K562 (cell line): ENCODE measurements around the gene ATP13A5. TPM values are rescaled to one million over a fixed set of nuclear protein-coding genes. Genes with fewer than 3 reads are reported as not detected.

Source experiments
- ATF7 ChIP-seq: fragments of 450-650 bp; IDR thresholded peaks from 2 replicates; pipeline ENCODE4 v1.7.1; 2014; ENCODE audit warnings: mild to moderate bottlenecking, moderate library complexity
- CEBPB ChIP-seq: fragments of 450-650 bp; IDR thresholded peaks from 2 replicates; pipeline ENCODE4 v1.6.1; 2016; ENCODE audit warnings: missing genetic modification characterization, missing compliant biosample characterization
- HMBOX1 ChIP-seq: sonication (generic); IDR thresholded peaks from 2 replicates; pipeline ENCODE4 v1.6.1; 2016
- MAFF ChIP-seq: IDR thresholded peaks from 2 replicates; pipeline ENCODE4 v1.6.1; 2012; ENCODE audit warnings: low read length, improper control_type of control experiment
- PTTG1 ChIP-seq: fragments of 450-650 bp; IDR thresholded peaks from 2 replicates; pipeline ENCODE4 v1.6.1; 2016; ENCODE audit warnings: low read depth, mild to moderate bottlenecking, missing genetic modification characterization, missing compliant biosample characterization
- ZFP1 ChIP-seq: fragments of 450-650 bp; formaldehyde crosslinking; IDR thresholded peaks from 2 replicates; pipeline ENCODE4 v1.4.0; 2020; ENCODE audit warnings: mild to moderate bottlenecking, mixed read lengths
- polyA plus RNA-seq, 8 experiments: library from polyadenylated mRNA; depleted of rRNA in 4 of 8; stranded (reverse) in 5 of 8; unstranded in 3 of 8; fragments of >200 nt; fragmentation: Nextera tagmentation in 2 of 8; fragmentation: Illumina TruSeq in 1 of 8; extraction: Ambion mirVana in 2 of 8; extraction: Trizol in 1 of 8; gene quantifications; 2 replicates each; pipeline versions ENCODE4 v1.2.1 to v1.2.3, GENCODE V29; 2011 to 2014; ENCODE audit warnings: inconsistent platforms in 1 of 8, missing spikeins in 1 of 8
- total RNA-seq, 7 experiments: library from RNA; depleted of rRNA in 6 of 7; stranded (reverse); fragments of >200 nt in 6 of 7; fragmentation: Illumina TruSeq in 2 of 7; extraction: Trizol in 2 of 7; gene quantifications; 2 replicates each; pipeline versions ENCODE4 v1.2.1 to v1.2.3, GENCODE V29; 2011 to 2021; ENCODE audit warnings: low replicate concordance in 1 of 7
- TF ChIP-seq, protein P1 (sequence below): fragments of 250-450 bp; sonication (Bioruptor Pico); IDR thresholded peaks from 2 replicates; pipeline ENCODE4 v1.8.0; 2022; ENCODE audit warnings: moderate library complexity, mild to moderate bottlenecking, inconsistent platforms
- TF ChIP-seq, protein P2 (sequence below), 2 experiments: fragments of 450-650 bp; IDR thresholded peaks; 2 replicates each; pipeline ENCODE4 v1.6.1; 2018; ENCODE audit warnings: mild to moderate bottlenecking in 2 of 2, low read depth in 1 of 2; ENCODE audit not compliant: partially characterized antibody in 2 of 2

Gene ATP13A5
- total and polyA plus RNA-seq, 9 of the 15 experiments (the other 6 are each of a cell fraction or from before 2014, with no cell fraction given), result not detected

DNA sequence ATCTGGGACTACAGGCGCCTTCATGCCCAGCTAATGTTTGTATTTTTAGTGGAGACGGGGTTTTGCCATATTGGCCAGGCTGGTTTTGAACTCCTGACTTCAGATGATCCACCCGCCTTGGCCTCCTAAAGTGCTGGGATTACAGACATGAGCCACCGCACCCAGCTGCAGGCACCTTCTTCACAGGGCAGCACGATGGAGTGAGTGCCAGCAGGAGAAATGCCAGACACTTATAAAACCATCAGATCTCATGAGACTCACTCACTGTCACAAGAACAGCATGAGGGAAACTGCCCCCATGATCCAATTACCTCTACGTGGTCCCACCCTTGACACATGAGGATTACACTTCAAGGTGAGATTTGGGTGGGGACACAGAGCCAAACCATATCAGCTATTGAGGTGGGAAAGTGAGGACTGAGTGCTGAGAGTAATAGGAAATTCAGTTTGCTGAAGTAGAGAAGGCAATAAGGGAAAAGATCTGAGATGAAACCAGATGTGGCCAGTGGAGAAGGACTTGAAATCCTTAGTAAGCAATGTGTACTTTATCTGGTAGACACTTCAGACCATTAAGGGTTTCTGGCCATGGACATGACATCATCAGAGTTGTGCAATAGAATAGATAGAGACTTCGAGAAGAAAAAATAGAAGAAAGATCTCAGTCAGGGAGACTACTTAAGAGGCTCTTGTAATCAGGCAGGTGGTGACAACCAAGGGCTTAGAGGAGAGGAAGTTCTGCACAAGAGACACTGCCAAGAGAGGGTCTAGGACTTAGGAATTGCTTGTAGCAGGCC lies 18.1 kb upstream of the ATP13A5 start (continued):
- TF ChIP-seq, protein P1, sequence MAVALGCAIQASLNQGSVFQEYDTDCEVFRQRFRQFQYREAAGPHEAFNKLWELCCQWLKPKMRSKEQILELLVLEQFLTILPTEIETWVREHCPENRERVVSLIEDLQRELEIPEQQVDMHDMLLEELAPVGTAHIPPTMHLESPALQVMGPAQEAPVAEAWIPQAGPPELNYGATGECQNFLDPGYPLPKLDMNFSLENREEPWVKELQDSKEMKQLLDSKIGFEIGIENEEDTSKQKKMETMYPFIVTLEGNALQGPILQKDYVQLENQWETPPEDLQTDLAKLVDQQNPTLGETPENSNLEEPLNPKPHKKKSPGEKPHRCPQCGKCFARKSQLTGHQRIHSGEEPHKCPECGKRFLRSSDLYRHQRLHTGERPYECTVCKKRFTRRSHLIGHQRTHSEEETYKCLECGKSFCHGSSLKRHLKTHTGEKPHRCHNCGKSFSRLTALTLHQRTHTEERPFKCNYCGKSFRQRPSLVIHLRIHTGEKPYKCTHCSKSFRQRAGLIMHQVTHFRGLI (CRISPR knock-in tag), result no peak
- TF ChIP-seq HMBOX1, result no peak
- TF ChIP-seq CEBPB, result peak; percentile 75
- no peak for TF ChIP-seq MAFF
- TF ChIP-seq, protein P2, sequence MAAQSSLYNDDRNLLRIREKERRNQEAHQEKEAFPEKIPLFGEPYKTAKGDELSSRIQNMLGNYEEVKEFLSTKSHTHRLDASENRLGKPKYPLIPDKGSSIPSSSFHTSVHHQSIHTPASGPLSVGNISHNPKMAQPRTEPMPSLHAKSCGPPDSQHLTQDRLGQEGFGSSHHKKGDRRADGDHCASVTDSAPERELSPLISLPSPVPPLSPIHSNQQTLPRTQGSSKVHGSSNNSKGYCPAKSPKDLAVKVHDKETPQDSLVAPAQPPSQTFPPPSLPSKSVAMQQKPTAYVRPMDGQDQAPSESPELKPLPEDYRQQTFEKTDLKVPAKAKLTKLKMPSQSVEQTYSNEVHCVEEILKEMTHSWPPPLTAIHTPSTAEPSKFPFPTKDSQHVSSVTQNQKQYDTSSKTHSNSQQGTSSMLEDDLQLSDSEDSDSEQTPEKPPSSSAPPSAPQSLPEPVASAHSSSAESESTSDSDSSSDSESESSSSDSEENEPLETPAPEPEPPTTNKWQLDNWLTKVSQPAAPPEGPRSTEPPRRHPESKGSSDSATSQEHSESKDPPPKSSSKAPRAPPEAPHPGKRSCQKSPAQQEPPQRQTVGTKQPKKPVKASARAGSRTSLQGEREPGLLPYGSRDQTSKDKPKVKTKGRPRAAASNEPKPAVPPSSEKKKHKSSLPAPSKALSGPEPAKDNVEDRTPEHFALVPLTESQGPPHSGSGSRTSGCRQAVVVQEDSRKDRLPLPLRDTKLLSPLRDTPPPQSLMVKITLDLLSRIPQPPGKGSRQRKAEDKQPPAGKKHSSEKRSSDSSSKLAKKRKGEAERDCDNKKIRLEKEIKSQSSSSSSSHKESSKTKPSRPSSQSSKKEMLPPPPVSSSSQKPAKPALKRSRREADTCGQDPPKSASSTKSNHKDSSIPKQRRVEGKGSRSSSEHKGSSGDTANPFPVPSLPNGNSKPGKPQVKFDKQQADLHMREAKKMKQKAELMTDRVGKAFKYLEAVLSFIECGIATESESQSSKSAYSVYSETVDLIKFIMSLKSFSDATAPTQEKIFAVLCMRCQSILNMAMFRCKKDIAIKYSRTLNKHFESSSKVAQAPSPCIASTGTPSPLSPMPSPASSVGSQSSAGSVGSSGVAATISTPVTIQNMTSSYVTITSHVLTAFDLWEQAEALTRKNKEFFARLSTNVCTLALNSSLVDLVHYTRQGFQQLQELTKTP (IDR thresholded peaks at IDR 0.05; ENCODE audit: low read depth in 1 of 2, partially characterized antibody in 2 of 2), result no peak
- no peak for TF ChIP-seq PTTG1 (tag)
- no peak for TF ChIP-seq ZFP1 (CRISPR knock-in tag)
- TF ChIP-seq ATF7, result peak; percentile 44; the same call in 1 of the 2 replicates
